HepG2 (cell line): ENCODE results near the gene DNM1L. TPM values are rescaled to one million over a fixed set of nuclear protein-coding genes. Genes with fewer than 3 reads are reported as not detected.

Experiments used
- GMEB1 ChIP-seq: sonication (generic); formaldehyde crosslinking; IDR thresholded peaks from 2 replicates; pipeline ENCODE4 v1.5.1; 2020; ENCODE audit warnings: missing genetic modification reagents, mild to moderate bottlenecking, borderline replicate concordance
- HNF1A ChIP-seq, 2 experiments: sonication (generic) in 1 of 2; formaldehyde crosslinking in 1 of 2; IDR thresholded peaks; 2 replicates each; pipeline versions ENCODE4 v1.4.0 to v1.6.1; 2016 to 2020; ENCODE audit warnings: borderline replicate concordance in 1 of 2, low read depth in 1 of 2, mild to moderate bottlenecking in 1 of 2, missing genetic modification reagents in 1 of 2
- HOXA9 ChIP-seq: sonication (generic); formaldehyde crosslinking; IDR thresholded peaks from 2 replicates; pipeline ENCODE4 v1.8.1; 2022; ENCODE audit warnings: missing genetic modification reagents, mild to moderate bottlenecking, moderate library complexity, borderline replicate concordance
- MED13 ChIP-seq: sonication (generic); formaldehyde crosslinking; IDR thresholded peaks from 2 replicates; pipeline ENCODE4 v1.5.0; 2020; ENCODE audit warnings: missing genetic modification reagents
- PCBP2 ChIP-seq: fragments of 200-400 bp; formaldehyde crosslinking; optimal IDR thresholded peaks from 2 replicates; pipeline ENCODE3; 2018; ENCODE audit warnings: low read length, low read depth; ENCODE audit not compliant: poor library complexity, severe bottlenecking
- PPARG ChIP-seq: conservative IDR thresholded peaks from 2 replicates; pipeline ENCODE4 v1.6.1; 2016; ENCODE audit warnings: missing biosample characterization, missing genetic modification reagents
- SMAD1 ChIP-seq: sonication (generic); formaldehyde crosslinking; IDR thresholded peaks from 2 replicates; pipeline ENCODE4 v1.4.0; 2020; ENCODE audit warnings: missing genetic modification reagents, low read depth, mild to moderate bottlenecking, borderline replicate concordance
- SMARCE1 ChIP-seq: fragments of 450-650 bp; IDR thresholded peaks from 2 replicates; pipeline ENCODE4 v1.6.1; 2017; ENCODE audit warnings: borderline replicate concordance
- U2AF2 ChIP-seq: fragments of 200-400 bp; formaldehyde crosslinking; IDR thresholded peaks from 2 replicates; pipeline ENCODE4 v1.6.1; 2017; ENCODE audit warnings: low read depth, mild to moderate bottlenecking, low read length
- ZNF230 ChIP-seq: sonication (generic); formaldehyde crosslinking; IDR thresholded peaks from 2 replicates; pipeline ENCODE4 v1.4.0; 2020; ENCODE audit warnings: mild to moderate bottlenecking, missing genetic modification reagents
- ZNF281 ChIP-seq: sonication (generic); formaldehyde crosslinking; IDR thresholded peaks from 2 replicates; pipeline ENCODE4 v1.4.0; 2020; ENCODE audit warnings: missing genetic modification reagents, borderline replicate concordance
- ZNF564 ChIP-seq: sonication (generic); formaldehyde crosslinking; IDR thresholded peaks from 2 replicates; pipeline ENCODE4 v1.8.1; 2023; ENCODE audit warnings: mild to moderate bottlenecking, missing genetic modification reagents
- ZNF616 ChIP-seq: sonication (generic); formaldehyde crosslinking; IDR thresholded peaks from 2 replicates; pipeline ENCODE4 v1.5.0; 2020; ENCODE audit warnings: low read depth, mild to moderate bottlenecking, missing genetic modification reagents
- ZNF619 ChIP-seq: sonication (generic); formaldehyde crosslinking; IDR thresholded peaks from 2 replicates; pipeline ENCODE4 v1.4.0; 2020; ENCODE audit warnings: mild to moderate bottlenecking, missing genetic modification reagents
- ZNF816 ChIP-seq: sonication (generic); formaldehyde crosslinking; IDR thresholded peaks from 2 replicates; pipeline ENCODE4 v1.8.0; 2022; ENCODE audit warnings: missing genetic modification reagents, mild to moderate bottlenecking, borderline replicate concordance
- ZSCAN9 ChIP-seq: IDR thresholded peaks from 2 replicates; pipeline ENCODE4 v1.6.1; 2016; ENCODE audit warnings: borderline replicate concordance
- polyA plus RNA-seq, 8 experiments: library from polyadenylated mRNA; depleted of rRNA in 3 of 8; stranded (reverse) in 7 of 8; unstranded in 1 of 8; fragments of >200 nt; fragmentation: Illumina TruSeq in 4 of 8; extraction: Trizol in 4 of 8; gene quantifications; 2 replicates each; pipeline versions ENCODE4 v1.2.1 to v1.2.3, GENCODE V29; 2011 to 2016; ENCODE audit warnings: low read depth in 4 of 8, missing spikeins in 1 of 8, mixed read lengths in 1 of 8; ENCODE audit not compliant: insufficient read depth in 1 of 8
- total RNA-seq, 5 experiments: library from RNA; depleted of rRNA; stranded (reverse); fragments of >200 nt; fragmentation: Illumina TruSeq; extraction: Trizol; gene quantifications; 2 replicates each; pipeline ENCODE4 v1.2.3, GENCODE V29; 2016; ENCODE audit warnings: low read depth in 1 of 5

The DNM1L gene
- total and polyA plus RNA-seq, 2 of the 13 experiments (the other 11 are each of a cell fraction or from before 2014, with no cell fraction given) = 35.9 to 65.8 TPM

DNA sequence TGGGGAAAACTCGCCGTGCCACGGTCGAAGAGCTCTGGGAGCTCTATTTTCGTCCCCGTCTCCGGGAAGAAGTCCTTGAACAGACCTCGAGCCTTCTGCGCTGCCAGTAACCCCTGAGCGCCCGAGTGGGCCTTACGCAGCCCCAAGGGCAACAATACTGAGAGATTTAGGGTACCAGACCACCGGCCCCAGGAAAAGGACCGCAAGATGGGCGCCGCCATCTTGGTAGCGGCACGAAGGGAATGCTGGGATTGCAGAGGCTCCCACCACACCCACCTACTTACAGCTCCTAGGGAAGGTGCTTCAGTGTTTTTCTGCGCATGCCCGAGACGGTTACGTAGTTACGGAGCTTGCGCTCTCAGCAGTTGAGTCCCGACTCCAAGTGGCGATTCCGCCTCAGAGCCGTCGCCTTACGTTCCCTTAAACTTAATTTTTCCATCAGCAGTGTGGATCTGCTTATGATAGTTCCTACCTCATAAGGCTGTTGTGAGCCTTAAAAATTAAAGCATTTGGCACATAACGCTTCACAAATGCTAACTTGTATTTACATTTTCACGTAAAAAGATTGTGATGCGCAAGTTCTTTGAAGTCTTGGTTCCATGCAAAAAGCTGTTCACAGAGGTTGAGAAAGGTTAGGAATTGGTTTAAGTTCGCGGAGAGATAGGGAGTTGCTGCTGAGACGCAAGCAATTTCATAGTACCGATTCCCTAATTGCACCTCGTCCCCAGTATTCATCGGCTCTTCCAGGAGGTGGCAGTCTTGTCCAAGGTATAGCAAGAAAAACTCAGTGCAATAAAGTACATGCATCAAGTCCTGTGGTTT, 76.8 kb downstream of the DNM1L start, which contains the start of gene YARS2 (continued):
- no peak for TF ChIP-seq ZNF616
- TF ChIP-seq HNF1A (IDR thresholded peaks at IDR 0.05; ENCODE audit: low read depth) = no peak
- TF ChIP-seq HNF1A (CRISPR knock-in tag; IDR thresholded peaks at IDR 0.05; ENCODE audit: borderline replicate concordance) = no peak
- no peak for TF ChIP-seq SMAD1 (CRISPR knock-in tag)
- TF ChIP-seq ZNF564 = no peak
- TF ChIP-seq ZNF230 = no peak; the same call in 1 of the 2 replicates
- TF ChIP-seq MED13 (CRISPR knock-in tag) = no peak
- peak; percentile 68; the same call in 1 of the 2 replicates for TF ChIP-seq GMEB1
- TF ChIP-seq ZNF816 = no peak
- 0 out of 2 replicates have a peak, but pooled peaks have one; percentile 36 for TF ChIP-seq ZNF619 (CRISPR knock-in tag)
- TF ChIP-seq PCBP2 = no peak
- no peak for TF ChIP-seq HOXA9 (CRISPR knock-in tag)
- no peak; the same call in 1 of the 2 replicates for TF ChIP-seq PPARG
- 0 out of 2 replicates have a peak, but pooled peaks have one; percentile 46 for TF ChIP-seq U2AF2
- TF ChIP-seq ZNF281 (CRISPR knock-in tag) = peak; percentile 30; the same call in 1 of the 2 replicates
- TF ChIP-seq SMARCE1 = no peak
- TF ChIP-seq ZSCAN9 (CRISPR knock-in tag) = peak; percentile 43; the same call in 1 of the 2 replicates
